ENCODE measurements around the gene MORF4L1. TPM values are rescaled to one million over a fixed set of nuclear protein-coding genes. Genes with fewer than 3 reads are reported as not detected.

MORF4L1 gene
- total RNA-seq, 1 donor from 2014 or later = 384 TPM

- H3K4me3 ChIP-seq (ENCODE audit: low read depth, low read length) = peak overlapping the region; percentile 81
- TF ChIP-seq, protein P1, sequence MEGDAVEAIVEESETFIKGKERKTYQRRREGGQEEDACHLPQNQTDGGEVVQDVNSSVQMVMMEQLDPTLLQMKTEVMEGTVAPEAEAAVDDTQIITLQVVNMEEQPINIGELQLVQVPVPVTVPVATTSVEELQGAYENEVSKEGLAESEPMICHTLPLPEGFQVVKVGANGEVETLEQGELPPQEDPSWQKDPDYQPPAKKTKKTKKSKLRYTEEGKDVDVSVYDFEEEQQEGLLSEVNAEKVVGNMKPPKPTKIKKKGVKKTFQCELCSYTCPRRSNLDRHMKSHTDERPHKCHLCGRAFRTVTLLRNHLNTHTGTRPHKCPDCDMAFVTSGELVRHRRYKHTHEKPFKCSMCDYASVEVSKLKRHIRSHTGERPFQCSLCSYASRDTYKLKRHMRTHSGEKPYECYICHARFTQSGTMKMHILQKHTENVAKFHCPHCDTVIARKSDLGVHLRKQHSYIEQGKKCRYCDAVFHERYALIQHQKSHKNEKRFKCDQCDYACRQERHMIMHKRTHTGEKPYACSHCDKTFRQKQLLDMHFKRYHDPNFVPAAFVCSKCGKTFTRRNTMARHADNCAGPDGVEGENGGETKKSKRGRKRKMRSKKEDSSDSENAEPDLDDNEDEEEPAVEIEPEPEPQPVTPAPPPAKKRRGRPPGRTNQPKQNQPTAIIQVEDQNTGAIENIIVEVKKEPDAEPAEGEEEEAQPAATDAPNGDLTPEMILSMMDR (conservative IDR thresholded peaks at IDR 0.05; ENCODE audit: low read depth, low read length) = no peak
- DNase-seq (ENCODE audit: low read depth) = no peak
Measured at GRCh38 chr15:78944202-78944625, 71.5 kb downstream of the MORF4L1 start.

- DNase-seq (ENCODE audit: low read depth) = no peak
- H3K4me3 ChIP-seq (ENCODE audit: low read depth, low read length) = peak within 1 kb of the TSS; percentile 81
- TF ChIP-seq, protein P1 (conservative IDR thresholded peaks at IDR 0.05; ENCODE audit: low read depth, low read length) = no peak
Measured at GRCh38 chr15:78944669-78945407, 72.1 kb downstream of the MORF4L1 start, which contains the start of gene CTSH. Gene CTSH (minus strand): TSS chr15:78945046. CDS start chr15:78944981, 65 bp downstream.

- no peak overlapping the region for H3K4me3 ChIP-seq (ENCODE audit: low read depth, low read length)
- DNase-seq (ENCODE audit: low read depth) = no peak
- TF ChIP-seq, protein P1 (conservative IDR thresholded peaks at IDR 0.05; ENCODE audit: low read depth, low read length) = no peak
Measured at GRCh38 chr15:78946493-78946892, 73.8 kb downstream of the MORF4L1 start.

DNA sequence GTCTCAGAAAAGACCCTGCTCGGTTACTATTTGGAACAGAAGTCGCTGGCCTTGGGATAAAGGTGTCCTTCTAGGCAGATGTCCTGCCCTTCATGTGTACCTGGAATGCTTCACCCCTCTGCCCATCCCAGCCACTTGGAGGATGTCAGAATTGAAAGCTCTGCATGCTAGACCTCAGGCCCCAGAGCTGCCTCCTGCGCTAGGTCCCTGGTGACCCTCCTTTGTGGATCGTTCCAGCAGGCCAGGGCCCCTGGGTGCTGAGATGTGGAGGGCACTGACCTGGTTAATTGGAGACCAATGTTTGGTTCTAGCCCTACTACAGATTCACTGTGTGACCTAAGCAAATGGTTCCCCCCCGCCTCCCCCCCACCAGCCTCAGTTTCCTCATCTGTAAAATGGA lies 74.8 kb downstream of the MORF4L1 start:
- DNase-seq (ENCODE audit: low read depth) = no peak
- TF ChIP-seq, protein P1 (conservative IDR thresholded peaks at IDR 0.05; ENCODE audit: low read depth, low read length) = no peak
- no peak overlapping the region for H3K4me3 ChIP-seq (ENCODE audit: low read depth, low read length)

Other genes with a start within 250 kb of the MORF4L1 start
- gene CHRNB4, start 231.7 kb upstream of the MORF4L1 start, total RNA-seq = 0.23 TPM in 1 of 2 replicates, not detected in the other
- 7.7 and 10.5 TPM in 2 replicates for gene ADAMTS7, start 61.4 kb upstream of the MORF4L1 start, total RNA-seq
- 45.9 and 68.0 TPM in 2 replicates for gene CTSH, start 72.2 kb downstream of the MORF4L1 start, total RNA-seq
- gene RASGRF1, start 217.9 kb downstream of the MORF4L1 start, total RNA-seq = 1.5 and 5.9 TPM in 2 replicates

All from epithelial cell of proximal tubule (primary cell).